ENCODE data around the gene ANKRD35.

DNA sequence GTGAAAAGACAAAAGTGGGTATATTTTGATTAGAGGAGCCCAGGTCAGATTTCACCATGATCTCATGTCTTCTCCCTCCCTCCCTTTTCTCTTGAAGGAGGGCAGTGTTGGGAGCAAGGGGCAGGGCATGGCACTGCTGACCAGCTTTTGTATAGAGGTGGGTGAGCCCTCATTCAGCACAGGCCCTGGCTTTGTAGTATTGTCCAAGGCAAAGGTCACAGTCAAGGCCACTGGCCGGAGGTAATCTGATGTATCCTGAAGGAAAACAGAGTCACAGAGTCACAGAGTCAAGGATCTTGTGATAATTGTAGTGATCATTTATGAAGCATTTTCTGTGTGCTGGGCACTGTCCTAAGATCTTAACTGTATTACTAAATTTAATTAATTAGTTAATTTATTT is 12.3 kb upstream of the ANKRD35 start:
- TF ChIP-seq RAD21 (IDR thresholded peaks at IDR 0.05 in 1 of 2, conservative IDR thresholded peaks at IDR 0.05 in 1 of 2; ENCODE audit: low read depth in 2 of 2, low read length in 2 of 2): no peak
- TF ChIP-seq, protein P1, sequence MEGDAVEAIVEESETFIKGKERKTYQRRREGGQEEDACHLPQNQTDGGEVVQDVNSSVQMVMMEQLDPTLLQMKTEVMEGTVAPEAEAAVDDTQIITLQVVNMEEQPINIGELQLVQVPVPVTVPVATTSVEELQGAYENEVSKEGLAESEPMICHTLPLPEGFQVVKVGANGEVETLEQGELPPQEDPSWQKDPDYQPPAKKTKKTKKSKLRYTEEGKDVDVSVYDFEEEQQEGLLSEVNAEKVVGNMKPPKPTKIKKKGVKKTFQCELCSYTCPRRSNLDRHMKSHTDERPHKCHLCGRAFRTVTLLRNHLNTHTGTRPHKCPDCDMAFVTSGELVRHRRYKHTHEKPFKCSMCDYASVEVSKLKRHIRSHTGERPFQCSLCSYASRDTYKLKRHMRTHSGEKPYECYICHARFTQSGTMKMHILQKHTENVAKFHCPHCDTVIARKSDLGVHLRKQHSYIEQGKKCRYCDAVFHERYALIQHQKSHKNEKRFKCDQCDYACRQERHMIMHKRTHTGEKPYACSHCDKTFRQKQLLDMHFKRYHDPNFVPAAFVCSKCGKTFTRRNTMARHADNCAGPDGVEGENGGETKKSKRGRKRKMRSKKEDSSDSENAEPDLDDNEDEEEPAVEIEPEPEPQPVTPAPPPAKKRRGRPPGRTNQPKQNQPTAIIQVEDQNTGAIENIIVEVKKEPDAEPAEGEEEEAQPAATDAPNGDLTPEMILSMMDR (IDR thresholded peaks at IDR 0.05; ENCODE audit: control extremely low read depth in 1 of 3, insufficient read depth in 1 of 3, low read depth in 1 of 3, low read length in 3 of 3): no peak
- TF ChIP-seq POLR2A (IDR thresholded peaks at IDR 0.05; ENCODE audit: control extremely low read depth in 1 of 2, low read depth in 2 of 2, low read length in 2 of 2): no peak
- no peak for TF ChIP-seq TEAD4 (IDR thresholded peaks at IDR 0.05; ENCODE audit: low read depth, low read length)
- TF ChIP-seq HDAC6 (IDR thresholded peaks at IDR 0.05; ENCODE audit: low read depth, low read length): no peak
- TF ChIP-seq, protein P2, sequence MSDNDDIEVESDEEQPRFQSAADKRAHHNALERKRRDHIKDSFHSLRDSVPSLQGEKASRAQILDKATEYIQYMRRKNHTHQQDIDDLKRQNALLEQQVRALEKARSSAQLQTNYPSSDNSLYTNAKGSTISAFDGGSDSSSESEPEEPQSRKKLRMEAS (IDR thresholded peaks at IDR 0.05): no peak
- no peak for TF ChIP-seq POU5F1 (IDR thresholded peaks at IDR 0.05; ENCODE audit: low read depth, low read length)

Data from H1 (cell line).